BJ (cell line): ENCODE measurements around the gene C4orf50. TPM values are rescaled to one million over a fixed set of nuclear protein-coding genes. Genes with fewer than 3 reads are reported as not detected.

Experiments used
- CTCF ChIA-PET: fragments of 350-600 bp; formaldehyde crosslinking; extraction: SDS; loops from one replicate; lab custom pipeline; 2021; ENCODE audit warnings: antibody characterized with exemption, inconsistent platforms; lab: Yijun Ruan, JAX
- POLR2A ChIA-PET: fragments of 300-600 bp; sonication (Branson Sonifier 250); formaldehyde crosslinking; extraction: SDS; loops from one replicate; lab custom pipeline; 2021; ENCODE audit warnings: antibody characterized with exemption; lab: Charles Lee
- DNase-seq: peaks from one replicate; pipeline ENCODE4 v3.0.0-alpha.2; 2011; ENCODE audit warnings: low read depth
- H3K27me3 ChIP-seq: 2 replicates; pipeline ENCODE4 v1.6.0; 2011; ENCODE audit warnings: low read length; ENCODE audit not compliant: control insufficient read depth, insufficient read depth
- H3K36me3 ChIP-seq: 2 replicates; pipeline ENCODE4 v1.5.1; 2011; ENCODE audit warnings: low read length; ENCODE audit not compliant: control insufficient read depth, insufficient read depth
- H3K4me3 ChIP-seq: 2 replicates; pipeline ENCODE4 v1.5.1; 2011; ENCODE audit warnings: low read depth, mild to moderate bottlenecking, control low read depth, low read length
- polyA plus RNA-seq: library from polyadenylated mRNA; depleted of rRNA; stranded (reverse); fragments of >200 nt; gene quantifications from 2 replicates; pipeline ENCODE4 v1.2.3, GENCODE V29; 2011
- TF ChIP-seq, protein P1 (sequence below): IDR thresholded peaks from 2 replicates; pipeline ENCODE4 v1.5.1; 2011; ENCODE audit warnings: low read depth, mild to moderate bottlenecking, control low read depth, inconsistent platforms, low read length, moderate library complexity; ENCODE audit not compliant: insufficient read depth

Gene C4orf50
- polyA plus RNA-seq, 1 experiment: not detected

DNA sequence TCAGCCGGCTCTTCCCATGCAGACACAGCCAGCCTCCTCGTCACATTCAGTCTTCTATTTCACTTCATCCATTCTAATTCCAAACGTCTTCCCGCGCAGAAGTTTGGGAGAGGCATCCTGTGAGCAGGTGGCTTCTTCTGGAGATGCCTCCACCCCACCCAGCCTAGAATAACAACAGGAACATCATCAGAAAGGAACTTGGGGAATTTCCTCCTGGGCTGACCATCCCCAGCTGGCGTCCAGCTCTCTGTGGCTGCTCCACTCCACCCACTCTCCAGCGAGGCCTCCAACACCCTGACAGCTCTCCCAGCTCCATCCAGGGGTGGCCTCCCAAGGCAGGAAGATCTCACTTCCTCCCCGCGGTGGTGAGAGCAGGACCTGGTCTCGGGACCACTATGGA lies 5.5 kb upstream of the C4orf50 start:
- CTCF ChIA-PET: interaction anchor here (1.6 kb wide), 1 partner anchor 25 kb away, joined by 4 read pairs; no protein-coding TSS in a partner anchor
- TF ChIP-seq, protein P1, sequence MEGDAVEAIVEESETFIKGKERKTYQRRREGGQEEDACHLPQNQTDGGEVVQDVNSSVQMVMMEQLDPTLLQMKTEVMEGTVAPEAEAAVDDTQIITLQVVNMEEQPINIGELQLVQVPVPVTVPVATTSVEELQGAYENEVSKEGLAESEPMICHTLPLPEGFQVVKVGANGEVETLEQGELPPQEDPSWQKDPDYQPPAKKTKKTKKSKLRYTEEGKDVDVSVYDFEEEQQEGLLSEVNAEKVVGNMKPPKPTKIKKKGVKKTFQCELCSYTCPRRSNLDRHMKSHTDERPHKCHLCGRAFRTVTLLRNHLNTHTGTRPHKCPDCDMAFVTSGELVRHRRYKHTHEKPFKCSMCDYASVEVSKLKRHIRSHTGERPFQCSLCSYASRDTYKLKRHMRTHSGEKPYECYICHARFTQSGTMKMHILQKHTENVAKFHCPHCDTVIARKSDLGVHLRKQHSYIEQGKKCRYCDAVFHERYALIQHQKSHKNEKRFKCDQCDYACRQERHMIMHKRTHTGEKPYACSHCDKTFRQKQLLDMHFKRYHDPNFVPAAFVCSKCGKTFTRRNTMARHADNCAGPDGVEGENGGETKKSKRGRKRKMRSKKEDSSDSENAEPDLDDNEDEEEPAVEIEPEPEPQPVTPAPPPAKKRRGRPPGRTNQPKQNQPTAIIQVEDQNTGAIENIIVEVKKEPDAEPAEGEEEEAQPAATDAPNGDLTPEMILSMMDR: no peak
- no peak for DNase-seq
- Histone ChIP-seq H3K36me3 (no peaks in the 10 kb centered on the region), H3K4me3 (no peak overlapping the region), H3K27me3 (no peaks in the 10 kb centered on the region; the same call in 1 of the 2 replicates)
- POLR2A ChIA-PET: no interaction called here

- ChIA-PET CTCF (interaction anchor here (1.6 kb wide), 1 partner anchor 24 kb away, joined by 4 read pairs; no protein-coding TSS in a partner anchor), POLR2A (no interaction called here)
- DNase-seq: no peak
- TF ChIP-seq, protein P1: no peak
- no peak overlapping the region for H3K4me3 ChIP-seq
- no peaks in the 10 kb centered on the region for H3K27me3 ChIP-seq
- no peaks in the 10 kb centered on the region for H3K36me3 ChIP-seq
Measured at GRCh38 chr4:6022607-6023288, 4.5 kb upstream of the C4orf50 start.

DNA sequence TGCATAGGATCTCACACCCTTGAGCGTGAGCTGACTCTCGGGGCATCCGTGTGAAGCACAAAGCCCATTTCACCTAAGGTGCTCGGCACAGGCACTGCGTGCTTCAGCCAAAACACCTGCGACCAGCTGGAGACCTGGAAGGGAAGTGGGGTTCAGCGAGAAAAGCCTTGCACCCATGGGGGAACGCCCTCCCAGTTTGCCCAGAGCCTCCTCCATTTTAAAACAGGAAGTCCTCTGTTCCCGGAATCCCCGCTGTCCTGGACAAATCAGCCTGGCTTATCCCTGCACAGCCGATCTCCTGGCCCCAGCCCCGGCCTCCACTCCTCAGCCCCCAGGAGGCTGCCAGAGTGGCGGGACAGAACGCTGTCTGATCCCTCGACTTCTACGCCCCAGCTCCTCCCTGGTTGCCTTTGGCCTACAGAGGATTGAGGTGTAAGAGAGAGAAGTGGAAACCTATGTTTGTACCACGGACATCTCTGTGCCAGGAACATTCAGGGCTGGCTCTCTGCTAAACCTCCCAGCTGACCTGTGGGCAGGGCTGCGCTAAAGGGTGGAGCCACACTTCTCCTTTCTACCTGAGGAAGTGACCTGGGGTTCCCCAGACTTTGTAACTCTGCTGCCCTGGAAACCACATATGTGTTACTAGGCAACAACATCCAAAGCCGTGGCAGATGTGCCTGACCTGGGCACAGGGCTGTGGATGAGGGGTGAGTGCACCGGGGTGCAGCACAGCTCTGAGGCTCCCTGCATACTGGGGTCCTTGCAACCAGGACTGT lies 3.8 kb upstream of the C4orf50 start:
- ChIA-PET POLR2A (no interaction called here), CTCF (no interaction called here)

DNA sequence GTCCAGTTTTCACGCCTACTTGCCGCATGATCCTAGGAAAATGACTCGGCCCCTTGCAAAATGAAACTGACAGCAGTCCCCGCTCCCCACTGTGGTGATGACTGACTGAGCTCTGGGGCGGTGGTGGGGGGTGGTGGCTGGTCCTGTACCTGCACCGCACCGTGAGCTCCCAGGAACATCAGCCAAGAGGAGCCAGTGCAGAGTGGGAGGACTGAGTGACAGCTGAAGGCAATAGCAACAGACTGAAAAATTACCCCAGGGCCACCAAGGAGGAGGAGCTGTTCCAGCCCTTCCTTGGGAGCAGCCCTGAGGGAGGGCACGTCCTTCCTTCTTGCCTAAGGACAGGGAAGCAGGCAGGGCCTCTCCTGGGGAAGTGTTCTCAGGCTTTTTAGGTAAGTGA lies 2.4 kb upstream of the C4orf50 start:
- ChIA-PET POLR2A (no interaction called here), CTCF (interaction anchor here (1.0 to 2.6 kb wide), 6 partner anchors 9 to 620 kb away, joined by 3 to 9 read pairs (median 4); no protein-coding TSS in a partner anchor)
- Histone ChIP-seq H3K27me3 (no peaks in the 10 kb centered on the region), H3K36me3 (no peaks in the 10 kb centered on the region), H3K4me3 (no peak overlapping the region)
- TF ChIP-seq, protein P1: no peak
- no peak for DNase-seq

More for the DNA sequence above, 3.8 kb upstream of the C4orf50 start:
- TF ChIP-seq, protein P1: no peak
- Histone ChIP-seq H3K4me3 (no peak overlapping the region), H3K36me3 (no peaks in the 10 kb centered on the region), H3K27me3 (no peaks in the 10 kb centered on the region)
- no peak for DNase-seq
